GM12874 (cell line): Measurements from ENCODE around the gene SP3.

Source experiments
- TF ChIP-seq, protein P1 (sequence below): IDR thresholded peaks from 2 replicates; pipeline ENCODE4 v1.5.1; 2011; ENCODE audit warnings: low read depth, mild to moderate bottlenecking, control low read depth, low read length, moderate library complexity; ENCODE audit not compliant: insufficient read depth

The SP3 gene

DNA sequence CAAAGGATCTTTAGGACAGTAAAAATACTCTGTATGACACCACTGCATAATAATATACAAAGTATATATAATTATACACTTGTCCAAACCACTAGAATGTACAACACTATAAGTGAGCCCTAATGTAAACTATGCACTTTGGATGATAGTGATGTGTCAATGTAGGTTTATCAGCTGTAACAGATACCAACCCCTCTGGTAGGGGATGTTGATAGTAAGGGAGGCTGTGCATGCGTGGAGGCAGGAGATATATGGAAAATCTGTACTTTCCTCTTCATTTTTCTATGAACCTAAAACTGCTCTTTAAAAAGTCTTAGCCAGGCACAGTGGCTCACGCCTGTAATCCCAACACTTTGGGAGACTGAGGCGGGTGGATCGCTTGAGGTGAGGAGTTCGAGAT, 37.5 kb upstream of the SP3 start:
- TF ChIP-seq, protein P1, sequence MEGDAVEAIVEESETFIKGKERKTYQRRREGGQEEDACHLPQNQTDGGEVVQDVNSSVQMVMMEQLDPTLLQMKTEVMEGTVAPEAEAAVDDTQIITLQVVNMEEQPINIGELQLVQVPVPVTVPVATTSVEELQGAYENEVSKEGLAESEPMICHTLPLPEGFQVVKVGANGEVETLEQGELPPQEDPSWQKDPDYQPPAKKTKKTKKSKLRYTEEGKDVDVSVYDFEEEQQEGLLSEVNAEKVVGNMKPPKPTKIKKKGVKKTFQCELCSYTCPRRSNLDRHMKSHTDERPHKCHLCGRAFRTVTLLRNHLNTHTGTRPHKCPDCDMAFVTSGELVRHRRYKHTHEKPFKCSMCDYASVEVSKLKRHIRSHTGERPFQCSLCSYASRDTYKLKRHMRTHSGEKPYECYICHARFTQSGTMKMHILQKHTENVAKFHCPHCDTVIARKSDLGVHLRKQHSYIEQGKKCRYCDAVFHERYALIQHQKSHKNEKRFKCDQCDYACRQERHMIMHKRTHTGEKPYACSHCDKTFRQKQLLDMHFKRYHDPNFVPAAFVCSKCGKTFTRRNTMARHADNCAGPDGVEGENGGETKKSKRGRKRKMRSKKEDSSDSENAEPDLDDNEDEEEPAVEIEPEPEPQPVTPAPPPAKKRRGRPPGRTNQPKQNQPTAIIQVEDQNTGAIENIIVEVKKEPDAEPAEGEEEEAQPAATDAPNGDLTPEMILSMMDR = no peak

GRCh38 chr2:174001107-174001506, 35.9 kb upstream of the SP3 start:
- TF ChIP-seq, protein P1 = no peak

DNA sequence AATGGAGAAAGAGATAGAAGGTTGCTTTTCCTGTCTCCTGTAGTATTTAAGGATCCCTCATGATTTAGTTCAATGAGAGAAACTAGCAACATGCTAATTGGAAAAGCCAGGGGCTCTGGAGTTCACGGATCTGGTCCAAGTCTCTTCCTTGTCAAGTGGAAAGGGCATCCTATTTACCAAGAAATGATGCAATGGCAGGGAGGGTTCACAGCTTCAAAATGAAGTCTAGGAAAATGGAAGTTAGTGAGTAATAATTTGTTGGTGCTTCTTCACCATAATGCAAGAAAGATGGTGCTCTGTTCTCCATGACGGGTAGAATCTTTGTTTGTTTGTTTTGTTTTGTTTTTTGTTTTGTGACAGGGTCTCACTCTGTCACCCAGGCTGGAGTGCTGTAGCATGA, 34.6 kb upstream of the SP3 start:
- TF ChIP-seq, protein P1 = no peak

DNA sequence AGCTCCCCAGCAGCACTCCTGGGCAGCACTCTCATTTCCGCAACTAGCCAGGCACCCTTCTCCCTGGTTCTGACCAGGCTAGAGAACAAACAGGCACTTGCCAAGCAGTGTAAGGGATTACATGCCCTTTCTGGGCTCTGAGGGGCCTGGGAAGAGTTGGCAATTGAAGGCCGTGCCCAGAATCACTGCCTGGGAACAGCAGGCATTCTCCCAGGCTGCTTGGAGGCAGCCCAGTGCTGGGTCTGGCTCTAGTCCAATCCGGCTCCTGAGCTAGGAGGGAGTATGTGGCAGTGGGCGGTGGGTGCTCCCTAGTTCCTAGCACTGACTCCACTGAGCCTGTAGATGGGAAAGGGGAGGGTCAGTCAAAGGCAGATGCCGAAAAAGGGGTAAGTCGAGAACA, 34.1 kb upstream of the SP3 start:
- TF ChIP-seq, protein P1 = no peak

DNA sequence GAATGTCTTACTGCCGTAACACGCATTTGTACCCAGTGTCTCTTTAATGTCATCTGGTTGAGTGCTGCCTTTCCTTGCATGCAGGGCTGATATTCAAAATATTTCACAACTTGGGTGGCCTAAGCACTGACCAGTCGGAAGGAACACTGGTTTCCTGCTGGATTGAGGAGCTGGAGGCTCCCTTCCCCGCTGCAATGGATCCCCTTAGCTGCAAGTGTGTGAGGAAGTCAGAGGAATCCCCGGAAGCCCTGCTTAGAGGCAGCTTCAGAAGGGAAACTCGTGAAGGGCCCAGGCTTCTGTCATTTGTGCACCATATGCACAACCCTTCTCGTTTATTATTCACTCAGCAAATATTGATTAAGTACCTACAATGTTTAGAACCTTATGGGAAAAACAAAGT, 33.2 kb upstream of the SP3 start:
- TF ChIP-seq, protein P1 = no peak

DNA sequence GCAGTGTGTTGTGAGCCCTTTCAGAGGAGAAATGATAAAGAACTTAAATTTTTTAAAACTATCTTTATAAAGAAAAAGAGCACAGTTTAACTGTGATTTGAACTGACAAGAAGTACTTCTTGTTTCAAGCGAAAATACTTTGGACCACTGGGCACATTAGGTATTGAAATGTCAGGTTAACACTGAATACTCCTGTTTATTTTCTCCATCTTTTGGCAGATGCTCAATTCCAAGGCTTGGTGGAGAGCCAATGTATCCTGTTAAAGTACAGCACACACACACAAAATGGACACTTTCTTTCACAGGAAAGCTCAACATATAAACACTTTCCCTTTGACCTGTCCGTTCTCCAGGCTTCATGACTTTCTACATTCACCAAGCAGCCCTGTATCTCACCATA, 32.6 kb upstream of the SP3 start:
- TF ChIP-seq, protein P1 = no peak

DNA sequence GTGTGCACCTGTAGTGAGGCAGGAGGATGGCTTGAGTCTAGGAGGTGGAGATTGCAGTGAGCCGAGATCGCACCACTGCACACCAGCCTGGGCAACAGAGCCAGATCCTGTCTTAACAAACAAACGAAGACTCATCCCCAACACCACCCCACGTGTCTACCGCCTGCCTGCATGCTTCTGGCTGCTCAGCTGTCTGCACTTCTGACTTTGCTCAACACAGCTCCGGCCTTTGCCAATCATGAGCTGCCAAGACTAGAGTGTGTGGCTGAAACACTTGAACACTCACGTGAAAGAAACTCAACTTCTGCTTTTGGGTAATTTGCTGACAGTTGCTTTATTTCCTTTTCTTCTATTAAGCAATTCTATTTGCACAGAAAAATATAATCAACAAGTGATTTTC, 32.1 kb upstream of the SP3 start:
- TF ChIP-seq, protein P1 = no peak

DNA sequence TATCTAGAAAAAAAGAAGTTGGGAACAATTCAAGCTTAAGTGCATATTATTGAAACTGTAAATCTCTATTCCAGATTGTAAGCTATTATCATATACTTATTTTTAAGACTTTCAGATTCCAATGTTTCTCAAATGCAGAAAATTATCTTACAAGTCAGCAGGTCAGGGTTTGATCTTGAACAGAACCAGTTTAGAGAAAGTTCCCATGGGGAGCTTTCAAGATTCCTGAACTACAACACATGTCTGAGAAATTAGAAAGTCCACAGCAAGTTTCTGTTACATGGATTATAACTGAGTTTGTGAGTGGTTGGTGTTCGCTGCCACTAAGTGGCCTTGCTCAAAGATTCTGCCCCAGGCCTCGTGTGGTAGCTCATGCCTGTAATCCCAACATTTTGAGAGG, 31.6 kb upstream of the SP3 start:
- TF ChIP-seq, protein P1 = no peak
